GM19438 (cell line): ENCODE results near the gene TICRR.

Experiments
- ATAC-seq: cut with Tn5 transposase; IDR thresholded peaks from one replicate; pipeline ENCODE4 v1.9.1; 2021; ENCODE audit warnings: low read depth; ENCODE audit not compliant: unreplicated experiment

The TICRR gene

GRCh38 chr15:89652666-89653065 lies 77.4 kb downstream of the TICRR start:
- ATAC-seq, result no peak

GRCh38 chr15:89653578-89653977 lies 78.3 kb downstream of the TICRR start:
- no peak for ATAC-seq

- ATAC-seq, result no peak
Observed at GRCh38 chr15:89654301-89654761, 79.1 kb downstream of the TICRR start.

GRCh38 chr15:89654847-89655805 lies 79.9 kb downstream of the TICRR start, which contains the start of gene KIF7:
TSS of gene KIF7 (minus strand) at chr15:89655467. CDS start at chr15:89652930, 2,537 bp downstream.
- ATAC-seq, result no peak

- ATAC-seq, result no peak
Observed at GRCh38 chr15:89656116-89656815, 81.0 kb downstream of the TICRR start.

GRCh38 chr15:89657686-89658200 lies 82.5 kb downstream of the TICRR start:
- ATAC-seq, result no peak

GRCh38 chr15:89659295-89659694 lies 84.0 kb downstream of the TICRR start:
- no peak for ATAC-seq

GRCh38 chr15:89660556-89660955 lies 85.3 kb downstream of the TICRR start:
- ATAC-seq, result no peak

GRCh38 chr15:89662893-89663626 lies 87.8 kb downstream of the TICRR start:
- ATAC-seq, result no peak

- no peak for ATAC-seq
Observed at GRCh38 chr15:89664441-89665350, 89.4 kb downstream of the TICRR start.

- ATAC-seq, result peak; percentile 59
Observed at GRCh38 chr15:89665449-89666181, 90.3 kb downstream of the TICRR start.

- ATAC-seq, result no peak
Observed at GRCh38 chr15:89666184-89666857, 91.1 kb downstream of the TICRR start.

GRCh38 chr15:89666858-89667705 lies 91.8 kb downstream of the TICRR start:
- ATAC-seq, result no peak

- no peak for ATAC-seq
Observed at GRCh38 chr15:89667706-89667960, 92.4 kb downstream of the TICRR start.

GRCh38 chr15:89668171-89668570 lies 92.9 kb downstream of the TICRR start:
- ATAC-seq, result no peak

- ATAC-seq, result no peak
Observed at GRCh38 chr15:89669309-89669865, 94.1 kb downstream of the TICRR start.

GRCh38 chr15:89669941-89670340 lies 94.7 kb downstream of the TICRR start:
- ATAC-seq, result no peak
